Neural progenitor cell (in vitro differentiated cells): ENCODE data around the gene GREM2. TPM values are rescaled to one million over a fixed set of nuclear protein-coding genes. Genes with fewer than 3 reads are reported as not detected.

Source experiments
- DNase-seq: peaks from one replicate; pipeline ENCODE4 v3.0.0-alpha.2; 2016; ENCODE audit warnings: low spot score
- H2AFZ ChIP-seq: fragments of 200-600 bp; sonication (generic); replicated peaks from 2 replicates; pipeline ENCODE4 v1.6.1; 2016; ENCODE audit warnings: antibody characterized with exemption
- H3F3A ChIP-seq: fragments of 200-600 bp; sonication (generic); 2 replicates; pipeline ENCODE4 v1.6.1; 2016; ENCODE audit warnings: antibody characterized with exemption, low read depth
- H3K27ac ChIP-seq: fragments of 200-600 bp; sonication (generic); 2 replicates; pipeline ENCODE4 v1.5.1; 2016; ENCODE audit warnings: mild to moderate bottlenecking
- H3K27me3 ChIP-seq: fragments of 200-600 bp; sonication (generic); 2 replicates; pipeline ENCODE4 v1.6.1; 2016; ENCODE audit warnings: mild to moderate bottlenecking, moderate library complexity
- H3K36me3 ChIP-seq: fragments of 200-600 bp; sonication (generic); 2 replicates; pipeline ENCODE4 v1.5.1; 2016
- H3K4me1 ChIP-seq: fragments of 200-600 bp; sonication (generic); 2 replicates; pipeline ENCODE4 v1.6.1; 2016; ENCODE audit warnings: mixed run types
- H3K4me2 ChIP-seq: fragments of 200-600 bp; sonication (generic); 2 replicates; pipeline ENCODE4 v1.6.1; 2016
- H3K4me3 ChIP-seq: fragments of 200-600 bp; sonication (generic); 2 replicates; pipeline ENCODE4 v1.5.1; 2016
- H3K79me2 ChIP-seq: fragments of 200-600 bp; sonication (generic); 2 replicates; pipeline ENCODE4 v1.6.1; 2016; ENCODE audit warnings: low read depth
- H3K9ac ChIP-seq: fragments of 200-600 bp; sonication (generic); 2 replicates; pipeline ENCODE4 v1.6.1; 2016
- H3K9me3 ChIP-seq: fragments of 200-600 bp; sonication (generic); 2 replicates; pipeline ENCODE4 v1.5.1; 2016; ENCODE audit warnings: low read depth
- H4K20me1 ChIP-seq: fragments of 200-600 bp; sonication (generic); 2 replicates; pipeline ENCODE4 v1.6.1; 2016; ENCODE audit warnings: low read depth
- H3K27ac Mint-ChIP-seq: 3 replicates; pipeline ENCODE4 v1.8.0; 2021; ENCODE audit warnings: mixed read lengths
- H3K27me3 Mint-ChIP-seq: 2 replicates; pipeline ENCODE4 v1.8.0; 2022; ENCODE audit warnings: low read depth, mild to moderate bottlenecking, inconsistent platforms, moderate library complexity, mixed read lengths; ENCODE audit not compliant: insufficient read depth
- H3K36me3 Mint-ChIP-seq: 3 replicates; pipeline ENCODE4 v1.8.0; 2021; ENCODE audit warnings: mixed read lengths
- H3K4me1 Mint-ChIP-seq: 3 replicates; pipeline ENCODE4 v1.8.0; 2021; ENCODE audit warnings: mixed read lengths
- H3K4me3 Mint-ChIP-seq: 3 replicates; pipeline ENCODE4 v1.8.0; 2021; ENCODE audit warnings: mild to moderate bottlenecking, moderate library complexity, mixed read lengths
- H3K9me3 Mint-ChIP-seq: 3 replicates; pipeline ENCODE4 v1.8.0; 2020; ENCODE audit warnings: mixed read lengths
- EZH2 ChIP-seq: fragments of 200-600 bp; sonication (generic); IDR thresholded peaks from 2 replicates; pipeline ENCODE4 v1.6.1; 2017; ENCODE audit warnings: antibody characterized with exemption, mild to moderate bottlenecking, moderate library complexity
- EZH2phosphoT487 ChIP-seq: fragments of 200-600 bp; sonication (generic); IDR thresholded peaks from 2 replicates; pipeline ENCODE4 v1.6.1; 2017; ENCODE audit warnings: antibody characterized with exemption
- total RNA-seq: library from RNA; depleted of rRNA; stranded (reverse); fragments of >200 nt; gene quantifications from 2 replicates; pipeline ENCODE4 v1.2.3, GENCODE V29; 2015; ENCODE audit warnings: low replicate concordance
- TF ChIP-seq, protein P1 (sequence below): fragments of 200-600 bp; sonication (generic); IDR thresholded peaks from 2 replicates; pipeline ENCODE4 v1.5.1; 2017; ENCODE audit warnings: antibody characterized with exemption, mild to moderate bottlenecking

The GREM2 gene
- total RNA-seq, 1 donor from 2014 or later = not detected

DNA sequence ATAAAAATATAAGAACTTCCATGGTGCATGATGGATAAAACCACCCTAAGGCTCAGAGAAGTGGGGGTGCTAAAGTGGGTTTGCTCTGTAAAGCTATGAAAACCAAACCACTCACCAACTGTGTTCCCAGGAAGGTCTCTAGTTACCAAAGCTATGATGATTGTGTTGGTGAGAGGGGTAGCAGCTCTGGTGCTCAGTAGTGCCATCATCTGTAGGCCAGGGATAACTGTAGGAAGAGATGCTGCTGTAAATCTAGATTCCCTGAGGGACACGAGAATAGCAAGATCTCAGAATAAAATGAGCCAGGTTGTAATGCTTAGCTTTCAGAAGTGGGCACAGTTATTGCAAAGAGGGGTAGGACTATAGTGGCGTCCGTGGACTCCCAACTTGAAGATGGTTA, 124.5 kb downstream of the GREM2 start:
- Histone ChIP-seq H3K27ac (no peak overlapping the region), H4K20me1 (no peaks in the 10 kb centered on the region), H3K4me2 (no peak overlapping the region), H3K4me1 (no peaks in the 10 kb centered on the region), H2AFZ (no peak overlapping the region), H3F3A (no peaks in the 10 kb centered on the region), H3K36me3 (no peaks in the 10 kb centered on the region), H3K9me3 (no peaks in the 10 kb centered on the region), H3K4me3 (no peak overlapping the region), H3K27me3 (peaks cover 17% of the 10 kb centered on the region), H3K9ac (no peak overlapping the region), H3K79me2 (no peaks in the 10 kb centered on the region)
- no peak for TF ChIP-seq EZH2phosphoT487
- TF ChIP-seq, protein P1, sequence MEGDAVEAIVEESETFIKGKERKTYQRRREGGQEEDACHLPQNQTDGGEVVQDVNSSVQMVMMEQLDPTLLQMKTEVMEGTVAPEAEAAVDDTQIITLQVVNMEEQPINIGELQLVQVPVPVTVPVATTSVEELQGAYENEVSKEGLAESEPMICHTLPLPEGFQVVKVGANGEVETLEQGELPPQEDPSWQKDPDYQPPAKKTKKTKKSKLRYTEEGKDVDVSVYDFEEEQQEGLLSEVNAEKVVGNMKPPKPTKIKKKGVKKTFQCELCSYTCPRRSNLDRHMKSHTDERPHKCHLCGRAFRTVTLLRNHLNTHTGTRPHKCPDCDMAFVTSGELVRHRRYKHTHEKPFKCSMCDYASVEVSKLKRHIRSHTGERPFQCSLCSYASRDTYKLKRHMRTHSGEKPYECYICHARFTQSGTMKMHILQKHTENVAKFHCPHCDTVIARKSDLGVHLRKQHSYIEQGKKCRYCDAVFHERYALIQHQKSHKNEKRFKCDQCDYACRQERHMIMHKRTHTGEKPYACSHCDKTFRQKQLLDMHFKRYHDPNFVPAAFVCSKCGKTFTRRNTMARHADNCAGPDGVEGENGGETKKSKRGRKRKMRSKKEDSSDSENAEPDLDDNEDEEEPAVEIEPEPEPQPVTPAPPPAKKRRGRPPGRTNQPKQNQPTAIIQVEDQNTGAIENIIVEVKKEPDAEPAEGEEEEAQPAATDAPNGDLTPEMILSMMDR = no peak
- TF ChIP-seq EZH2 = no peak
- Mint-ChIP-seq H3K9me3 (peaks cover 7% of the 10 kb centered on the region), H3K27ac (no peak overlapping the region), H3K27me3 (peaks cover 6% of the 10 kb centered on the region), H3K4me1 (no peaks in the 10 kb centered on the region), H3K4me3 (no peak overlapping the region), H3K36me3 (no peaks in the 10 kb centered on the region)
- DNase-seq = no peak

DNA sequence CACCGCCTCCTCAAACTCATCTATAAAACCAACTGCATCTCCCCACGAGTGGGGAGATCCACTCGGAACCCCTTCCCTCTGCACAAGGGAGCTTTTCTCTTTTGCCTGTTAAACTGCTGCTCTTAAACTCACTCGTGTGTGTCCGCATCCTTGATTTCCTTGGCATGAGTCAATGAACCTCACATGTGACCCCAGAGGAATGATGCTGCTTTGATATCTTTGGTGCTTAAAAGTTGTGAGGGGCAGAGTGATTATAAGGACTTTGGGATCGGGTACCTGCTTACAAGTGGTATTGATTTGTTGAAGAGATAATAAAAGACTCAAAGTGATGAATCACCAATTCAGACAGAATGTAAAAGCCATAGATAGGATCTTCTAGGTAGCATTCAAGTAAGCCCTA, 125.3 kb downstream of the GREM2 start:
- Histone ChIP-seq H3K4me2 (no peak overlapping the region), H3K79me2 (no peaks in the 10 kb centered on the region), H3F3A (no peaks in the 10 kb centered on the region), H3K36me3 (no peaks in the 10 kb centered on the region), H3K27ac (no peak overlapping the region), H3K4me1 (no peaks in the 10 kb centered on the region), H3K9ac (no peak overlapping the region), H3K9me3 (no peaks in the 10 kb centered on the region), H3K27me3 (peaks cover 8% of the 10 kb centered on the region), H4K20me1 (no peaks in the 10 kb centered on the region), H3K4me3 (no peak overlapping the region), H2AFZ (no peak overlapping the region)
- H3K4me3 Mint-ChIP-seq = no peak overlapping the region
- no peaks in the 10 kb centered on the region for H3K4me1 Mint-ChIP-seq
- H3K27ac Mint-ChIP-seq = no peak overlapping the region
- H3K36me3 Mint-ChIP-seq = no peaks in the 10 kb centered on the region
- no peaks in the 10 kb centered on the region for H3K9me3 Mint-ChIP-seq
- TF ChIP-seq EZH2phosphoT487 = no peak
- TF ChIP-seq, protein P1 = no peak
- no peak for TF ChIP-seq EZH2
- H3K27me3 Mint-ChIP-seq = peaks cover 2% of the 10 kb centered on the region
- DNase-seq = no peak

DNA sequence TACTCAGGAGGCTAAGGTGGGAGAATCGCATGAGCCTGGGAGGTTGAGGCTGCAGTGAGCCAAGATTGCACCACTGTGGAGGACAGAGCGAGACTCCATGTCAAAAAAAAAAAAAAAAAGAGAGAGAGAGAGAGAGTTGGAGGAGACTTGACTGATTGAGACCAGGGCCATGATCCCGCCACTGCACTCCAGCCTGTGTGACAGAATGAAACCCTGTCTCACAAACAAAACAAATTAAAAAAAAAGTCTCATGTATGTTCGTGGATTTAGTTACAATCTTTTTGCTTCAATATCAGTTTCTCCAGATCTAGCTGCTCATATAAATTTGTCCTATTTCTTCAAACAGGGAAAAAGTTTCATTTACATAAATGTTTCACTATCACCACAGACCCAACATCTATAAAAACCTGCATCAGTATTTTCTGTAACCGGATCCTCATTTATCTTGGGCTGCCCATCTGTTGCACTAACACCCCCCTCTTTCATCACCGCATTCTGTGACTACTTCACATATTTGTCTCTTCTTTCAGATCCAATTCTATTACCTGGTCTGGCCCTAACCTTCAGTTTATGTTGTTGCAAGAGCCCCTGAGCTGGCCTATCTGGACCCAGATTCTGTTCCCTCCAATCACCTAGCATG, 127.0 kb downstream of the GREM2 start:
- Mint-ChIP-seq H3K36me3 (no peaks in the 10 kb centered on the region), H3K4me3 (no peak overlapping the region), H3K27ac (no peak overlapping the region), H3K27me3 (peaks cover 2% of the 10 kb centered on the region), H3K9me3 (no peaks in the 10 kb centered on the region), H3K4me1 (no peaks in the 10 kb centered on the region)
- H3K27me3 ChIP-seq = no peaks in the 10 kb centered on the region
- no peak overlapping the region for H3K4me2 ChIP-seq
- H3F3A ChIP-seq = no peaks in the 10 kb centered on the region
- H3K27ac ChIP-seq = no peak overlapping the region
- H3K79me2 ChIP-seq = no peaks in the 10 kb centered on the region
- no peaks in the 10 kb centered on the region for H3K4me1 ChIP-seq
- H2AFZ ChIP-seq = no peak overlapping the region
- DNase-seq = no peak
- H4K20me1 ChIP-seq = no peaks in the 10 kb centered on the region
- no peak overlapping the region for H3K4me3 ChIP-seq
- no peaks in the 10 kb centered on the region for H3K9me3 ChIP-seq
- no peaks in the 10 kb centered on the region for H3K36me3 ChIP-seq
- no peak overlapping the region for H3K9ac ChIP-seq
- TF ChIP-seq EZH2 = no peak
- TF ChIP-seq, protein P1 = no peak
- no peak for TF ChIP-seq EZH2phosphoT487
